Erythroblast (primary cell): ENCODE measurements around the gene MYO9B.

Experiments
- GATA1 ChIP-seq: IDR thresholded peaks from 2 replicates; pipeline ENCODE4 v1.6.1; 2011; ENCODE audit warnings: low read depth, mild to moderate bottlenecking, control low read depth, low read length, moderate library complexity
- POLR2A ChIP-seq: IDR thresholded peaks from 2 replicates; pipeline ENCODE4 v1.6.1; 2011; ENCODE audit warnings: mild to moderate bottlenecking, low read length

DNA sequence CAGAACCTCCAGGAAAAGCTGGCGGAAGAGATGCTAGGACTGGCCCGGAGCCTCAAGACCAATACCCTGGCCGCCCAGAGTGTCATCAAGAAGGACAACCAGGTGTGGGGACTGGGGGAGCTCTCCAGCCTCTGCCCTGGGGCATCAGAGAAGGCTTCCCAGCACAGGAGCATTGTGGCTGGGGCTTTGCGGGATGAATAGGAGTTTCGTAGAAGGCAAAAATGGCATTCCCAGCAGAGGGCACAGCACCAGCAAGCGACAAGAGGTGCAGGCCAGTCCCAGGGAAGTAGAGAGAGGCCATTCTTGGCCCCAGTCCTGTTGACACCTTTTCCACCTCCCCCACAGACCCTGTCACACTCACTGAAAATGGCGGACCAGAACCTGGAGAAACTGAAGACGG lies 143.7 kb downstream of the MYO9B start:
- TF ChIP-seq POLR2A: no peak
- TF ChIP-seq GATA1: no peak
